PC-9 (cell line): Measurements from ENCODE around the gene DRICH1. TPM values are rescaled to one million over a fixed set of nuclear protein-coding genes. Genes with fewer than 3 reads are reported as not detected.

ENCODE experiments used
- BruUV-seq: library from RNA; stranded (reverse); fragments of 400-500 nt; replicated peaks from 2 replicates; lab custom pipeline; 2021; lab: Mats Ljungman, UMichigan
- CTCF ChIA-PET: fragments of 300-600 bp; sonication (Branson Sonifier 250); formaldehyde crosslinking; loops from one replicate; lab custom pipeline; 2022; ENCODE audit warnings: antibody characterized with exemption; lab: Charles Lee
- POLR2A ChIA-PET: fragments of 300-600 bp; sonication (Branson Sonifier 250); formaldehyde crosslinking; loops from one replicate; lab custom pipeline; 2022; ENCODE audit warnings: antibody characterized with exemption; ENCODE audit not compliant: unreplicated experiment; lab: Charles Lee
- DNase-seq, 2 experiments: peaks; one replicate each; pipeline versions ENCODE4 v3.0.0 to v3.0.0-alpha.2; 2015 to 2022; ENCODE audit warnings: mixed read lengths in 1 of 2
- H2AFZ ChIP-seq: fragments of 200-600 bp; sonication (generic); 2 replicates; pipeline ENCODE4 v1.8.1; 2017; ENCODE audit warnings: antibody characterized with exemption
- H3F3A ChIP-seq: fragments of 200-600 bp; sonication (generic); 2 replicates; pipeline ENCODE4 v1.8.1; 2017; ENCODE audit warnings: antibody characterized with exemption, mild to moderate bottlenecking, low read depth; ENCODE audit not compliant: insufficient read depth
- H3K27ac ChIP-seq: fragments of 200-600 bp; sonication (generic); 2 replicates; pipeline ENCODE4 v1.6.1; 2016; ENCODE audit warnings: mixed run types
- H3K27me3 ChIP-seq: fragments of 200-600 bp; sonication (generic); 2 replicates; pipeline ENCODE4 v1.6.1; 2016; ENCODE audit warnings: low read depth, mixed run types; ENCODE audit not compliant: insufficient read depth
- H3K36me3 ChIP-seq: fragments of 200-600 bp; sonication (generic); 2 replicates; pipeline ENCODE4 v1.6.1; 2016; ENCODE audit warnings: low read depth, mixed run types
- H3K4me1 ChIP-seq: fragments of 200-600 bp; sonication (generic); replicated peaks from 2 replicates; pipeline ENCODE4 v1.6.1; 2016; ENCODE audit warnings: mixed run types; ENCODE audit not compliant: insufficient read depth
- H3K4me2 ChIP-seq: fragments of 200-600 bp; sonication (generic); 2 replicates; pipeline ENCODE4 v1.6.1; 2017; ENCODE audit warnings: mixed run types
- H3K4me3 ChIP-seq: fragments of 200-600 bp; sonication (generic); 2 replicates; pipeline ENCODE4 v1.6.1; 2016; ENCODE audit warnings: mixed run types
- H3K79me2 ChIP-seq: fragments of 200-600 bp; sonication (generic); 2 replicates; pipeline ENCODE4 v1.6.1; 2017; ENCODE audit warnings: low read depth, mixed run types
- H3K9me2 ChIP-seq: fragments of 200-600 bp; sonication (generic); 2 replicates; pipeline ENCODE4 v1.8.1; 2017; ENCODE audit warnings: mild to moderate bottlenecking; ENCODE audit not compliant: insufficient read depth
- H3K9me3 ChIP-seq: fragments of 200-600 bp; sonication (generic); 2 replicates; pipeline ENCODE4 v1.8.1; 2016; ENCODE audit warnings: low read depth; ENCODE audit not compliant: insufficient read depth
- H4K20me1 ChIP-seq: fragments of 200-600 bp; sonication (generic); 2 replicates; pipeline ENCODE4 v1.8.1; 2017; ENCODE audit not compliant: insufficient read depth
- EZH2 ChIP-seq: fragments of 200-600 bp; sonication (generic); IDR thresholded peaks from 2 replicates; pipeline ENCODE4 v1.8.0; 2017; ENCODE audit warnings: antibody characterized with exemption, low read depth
- intact Hi-C: fragments of 100-400 bp; cut with micrococcal nuclease; formaldehyde crosslinking; loops from one replicate; pipeline ENCODE4 v1.10.0; 2022; ENCODE audit not compliant: unreplicated experiment
- total RNA-seq: library from RNA; stranded (reverse); gene quantifications from 2 replicates; pipeline ENCODE4 v1.2.3, GENCODE V29; 2021
- TF ChIP-seq, protein P1 (sequence below): fragments of 200-600 bp; sonication (generic); conservative IDR thresholded peaks from 2 replicates; pipeline ENCODE4 v1.6.1; 2017; ENCODE audit warnings: mixed run types, antibody characterized with exemption, mild to moderate bottlenecking, moderate library complexity

DRICH1 gene
- total RNA-seq, 1 experiment from 2014 or later: 0.57 TPM

DNA sequence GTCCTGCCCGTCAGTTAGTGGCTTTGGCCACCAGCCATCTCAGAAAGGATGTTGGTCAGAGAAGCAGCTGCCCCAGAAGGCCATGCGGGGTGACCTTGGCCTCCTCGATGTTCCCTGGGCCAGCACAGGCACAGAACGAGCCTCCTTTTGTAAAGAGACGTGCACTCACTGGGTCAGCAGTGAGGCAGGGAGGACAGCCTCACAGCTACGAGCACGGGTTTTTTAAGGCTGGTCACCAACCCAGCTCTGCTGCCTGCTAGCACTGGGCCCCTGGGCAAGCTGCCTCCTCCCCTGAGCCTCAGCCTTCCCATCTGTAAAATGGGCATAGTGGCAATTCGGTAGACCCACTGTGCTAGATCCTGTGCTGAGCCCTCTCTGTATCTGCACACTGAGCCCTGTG lies 62.8 kb downstream of the DRICH1 start:
- H3K9me3 ChIP-seq: no peaks in the 10 kb centered on the region
- peaks cover 47% of the 10 kb centered on the region for H3K27me3 ChIP-seq
- no peaks in the 10 kb centered on the region for H3K79me2 ChIP-seq
- no peak overlapping the region for H2AFZ ChIP-seq
- H3K9me2 ChIP-seq: no peaks in the 10 kb centered on the region
- intact Hi-C loops: no loop called here
- no peak overlapping the region for H3K4me2 ChIP-seq
- H3F3A ChIP-seq: no peaks in the 10 kb centered on the region
- H3K36me3 ChIP-seq: no peaks in the 10 kb centered on the region
- TF ChIP-seq, protein P1, sequence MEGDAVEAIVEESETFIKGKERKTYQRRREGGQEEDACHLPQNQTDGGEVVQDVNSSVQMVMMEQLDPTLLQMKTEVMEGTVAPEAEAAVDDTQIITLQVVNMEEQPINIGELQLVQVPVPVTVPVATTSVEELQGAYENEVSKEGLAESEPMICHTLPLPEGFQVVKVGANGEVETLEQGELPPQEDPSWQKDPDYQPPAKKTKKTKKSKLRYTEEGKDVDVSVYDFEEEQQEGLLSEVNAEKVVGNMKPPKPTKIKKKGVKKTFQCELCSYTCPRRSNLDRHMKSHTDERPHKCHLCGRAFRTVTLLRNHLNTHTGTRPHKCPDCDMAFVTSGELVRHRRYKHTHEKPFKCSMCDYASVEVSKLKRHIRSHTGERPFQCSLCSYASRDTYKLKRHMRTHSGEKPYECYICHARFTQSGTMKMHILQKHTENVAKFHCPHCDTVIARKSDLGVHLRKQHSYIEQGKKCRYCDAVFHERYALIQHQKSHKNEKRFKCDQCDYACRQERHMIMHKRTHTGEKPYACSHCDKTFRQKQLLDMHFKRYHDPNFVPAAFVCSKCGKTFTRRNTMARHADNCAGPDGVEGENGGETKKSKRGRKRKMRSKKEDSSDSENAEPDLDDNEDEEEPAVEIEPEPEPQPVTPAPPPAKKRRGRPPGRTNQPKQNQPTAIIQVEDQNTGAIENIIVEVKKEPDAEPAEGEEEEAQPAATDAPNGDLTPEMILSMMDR: no peak
- TF ChIP-seq EZH2: no peak
- ChIA-PET CTCF (no interaction called here), POLR2A (interaction anchor here (0.6 kb wide), 1 partner anchor 287 kb away, joined by 17 read pairs; no protein-coding TSS in a partner anchor)
- no peak overlapping the region for H3K27ac ChIP-seq
- H3K4me3 ChIP-seq: no peak overlapping the region
- no peaks in the 10 kb centered on the region for H3K4me1 ChIP-seq
- H4K20me1 ChIP-seq: no peaks in the 10 kb centered on the region
- BruUV-seq: no TSS peak
- no peak for DNase-seq

DNA sequence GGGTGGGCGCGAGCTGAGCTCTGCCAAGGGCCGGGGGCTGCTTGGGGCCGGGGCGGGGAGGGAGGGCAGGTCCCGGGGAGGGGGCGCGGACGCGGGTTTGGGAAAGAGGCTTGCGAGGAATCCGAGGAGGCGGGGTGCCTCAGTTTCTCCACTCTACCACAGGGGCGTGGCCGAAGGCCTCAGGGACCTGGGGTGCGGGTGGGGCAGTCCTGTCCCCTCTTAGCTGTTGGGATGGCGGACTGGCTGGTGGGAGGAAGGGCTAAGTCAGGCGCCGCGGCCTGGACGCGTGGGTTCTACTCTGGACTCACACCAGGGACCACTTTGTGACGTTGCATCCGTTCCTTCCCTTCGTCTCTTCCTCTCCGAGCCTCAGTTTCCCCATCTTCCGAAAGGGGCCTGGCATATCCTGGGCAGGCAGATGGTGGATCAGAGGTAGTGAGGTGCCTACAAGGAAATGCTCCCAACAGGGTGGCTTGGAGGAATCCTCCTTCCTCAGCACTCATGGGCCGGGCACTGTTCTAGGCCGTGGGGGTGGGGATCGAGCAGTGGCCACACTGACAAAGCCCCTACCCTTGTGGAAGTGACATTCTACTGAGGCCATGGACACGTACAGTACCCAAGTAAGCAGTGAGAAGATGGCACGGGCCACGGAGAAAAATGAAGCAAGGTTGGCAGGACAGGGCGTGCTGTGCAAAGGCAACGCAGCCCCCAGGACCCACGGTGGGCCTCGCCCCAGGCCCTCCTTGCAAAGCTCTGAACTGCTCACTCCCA lies 65.2 kb downstream of the DRICH1 start:
- H4K20me1 ChIP-seq: no peaks in the 10 kb centered on the region
- no TSS peak for BruUV-seq
- DNase-seq: no peak
- H3K4me3 ChIP-seq: no peak overlapping the region
- no peak overlapping the region for H3K4me2 ChIP-seq
- no peak for TF ChIP-seq EZH2
- TF ChIP-seq, protein P1: no peak
- no peaks in the 10 kb centered on the region for H3F3A ChIP-seq
- intact Hi-C loops: no loop called here
- ChIA-PET POLR2A (no interaction called here), CTCF (no interaction called here)
- no peak overlapping the region for H2AFZ ChIP-seq
- H3K9me3 ChIP-seq: no peaks in the 10 kb centered on the region
- no peak overlapping the region for H3K27ac ChIP-seq
- no peaks in the 10 kb centered on the region for H3K36me3 ChIP-seq
- H3K4me1 ChIP-seq: no peaks in the 10 kb centered on the region
- no peaks in the 10 kb centered on the region for H3K9me2 ChIP-seq
- no peaks in the 10 kb centered on the region for H3K79me2 ChIP-seq
- peaks cover 49% of the 10 kb centered on the region for H3K27me3 ChIP-seq

DNA sequence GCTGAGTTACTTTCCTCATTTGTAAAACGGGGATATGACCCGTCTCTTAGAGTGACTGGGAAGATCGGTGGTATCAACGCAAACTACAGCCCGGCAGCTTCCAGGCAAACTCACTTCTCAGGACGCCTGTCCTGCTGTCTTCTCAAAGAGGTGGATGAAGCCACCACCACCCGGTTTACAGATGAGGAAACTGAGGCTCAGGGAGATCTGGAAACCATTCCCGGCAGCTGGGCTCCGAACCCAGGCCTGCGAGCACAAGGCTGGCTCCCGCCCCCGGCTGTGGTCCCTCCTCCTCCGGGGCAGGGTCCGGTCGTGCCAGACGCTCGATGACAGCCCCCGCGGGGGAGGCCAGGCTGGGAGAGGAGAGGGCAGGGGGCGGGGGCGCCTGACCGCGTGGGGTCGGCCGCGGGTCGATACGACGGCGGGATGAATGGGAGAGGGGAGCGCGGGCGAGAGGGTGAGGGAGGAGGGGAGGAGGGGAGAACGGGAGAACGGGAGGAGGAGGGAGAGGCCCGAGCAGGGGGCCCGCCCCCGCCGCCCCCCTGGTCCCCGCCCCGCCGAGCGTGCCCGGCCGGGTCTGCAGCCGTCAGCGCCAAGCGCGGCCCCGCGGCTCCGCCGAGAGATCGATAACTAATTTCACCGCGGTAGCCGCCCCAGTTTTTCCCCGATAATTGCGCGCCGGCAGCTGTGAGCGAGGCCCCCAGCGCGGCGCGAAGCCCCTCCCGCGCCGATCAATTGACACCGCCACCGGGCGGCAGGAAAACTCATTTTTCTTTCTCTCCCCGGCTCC lies 66.0 kb downstream of the DRICH1 start:
- CTCF ChIA-PET: no interaction called here
- Histone ChIP-seq H3K4me3 (no peak overlapping the region), H3K9me3 (no peaks in the 10 kb centered on the region), H3K4me1 (no peaks in the 10 kb centered on the region), H3K9me2 (no peaks in the 10 kb centered on the region), H4K20me1 (no peaks in the 10 kb centered on the region), H2AFZ (no peak overlapping the region), H3K4me2 (no peak overlapping the region), H3K27me3 (peaks cover 50% of the 10 kb centered on the region), H3F3A (no peaks in the 10 kb centered on the region), H3K27ac (no peak overlapping the region), H3K79me2 (no peaks in the 10 kb centered on the region), H3K36me3 (no peaks in the 10 kb centered on the region)
- BruUV-seq: no TSS peak
- no peak for DNase-seq
- POLR2A ChIA-PET: no interaction called here
- intact Hi-C loops: no loop called here
- TF ChIP-seq, protein P1: no peak
- no peak for TF ChIP-seq EZH2
